PFSK-1 (cell line): ENCODE data around the gene ZNF410.

Experiments
- FOXP2 ChIP-seq: optimal IDR thresholded peaks from 2 replicates; pipeline ENCODE3; 2011; ENCODE audit warnings: borderline replicate concordance, control low read depth, inconsistent platforms; ENCODE audit not compliant: insufficient read depth; ENCODE audit errors: extremely low read length, extremely low read depth
- POLR2AphosphoS5 ChIP-seq: IDR thresholded peaks from 2 replicates; pipeline ENCODE4 v1.6.1; 2012; ENCODE audit warnings: low read depth, mild to moderate bottlenecking, control low read depth, low read length, moderate library complexity
- SIN3A ChIP-seq: IDR thresholded peaks from 2 replicates; pipeline ENCODE4 v1.6.1; 2012; ENCODE audit warnings: mild to moderate bottlenecking, low read length, moderate library complexity, borderline replicate concordance; ENCODE audit not compliant: insufficient read depth
- TAF1 ChIP-seq: IDR thresholded peaks from 2 replicates; pipeline ENCODE4 v1.6.1; 2012; ENCODE audit warnings: low read length, control low read depth, borderline replicate concordance; ENCODE audit not compliant: insufficient read depth
- TF ChIP-seq, protein P1 (sequence below), 2 experiments: IDR thresholded peaks; 2 replicates each; pipeline versions ENCODE4 v1.6.1 to v1.8.0; 2011 to 2012; ENCODE audit warnings: low read depth in 2 of 2, low read length in 2 of 2, control low read depth in 1 of 2, inconsistent platforms in 1 of 2, mild to moderate bottlenecking in 1 of 2, moderate library complexity in 1 of 2; ENCODE audit not compliant: insufficient read depth in 1 of 2

ZNF410 gene

DNA sequence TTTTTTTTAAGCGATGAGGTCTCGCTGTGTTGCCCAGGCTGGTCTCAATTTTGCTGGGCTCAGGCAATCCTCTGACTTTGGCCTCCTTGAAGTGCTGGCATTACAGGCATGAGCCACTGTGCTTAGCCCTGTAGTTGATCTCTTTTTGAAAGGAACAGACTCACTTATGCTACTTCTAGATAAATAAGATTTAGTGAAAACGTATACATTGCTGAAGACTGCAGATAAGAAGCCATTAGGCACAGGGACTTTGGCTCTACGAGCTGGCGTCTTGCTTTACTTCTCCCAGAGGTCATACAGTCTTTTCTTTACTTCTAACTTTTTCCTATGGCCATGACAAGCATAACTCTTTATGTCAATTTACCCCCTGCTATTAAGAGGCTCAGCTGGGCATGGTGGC lies 25.6 kb upstream of the ZNF410 start:
- TF ChIP-seq POLR2AphosphoS5 (no peak), FOXP2 (no peak), SIN3A (no peak), TAF1 (no peak)
- TF ChIP-seq, protein P1, sequence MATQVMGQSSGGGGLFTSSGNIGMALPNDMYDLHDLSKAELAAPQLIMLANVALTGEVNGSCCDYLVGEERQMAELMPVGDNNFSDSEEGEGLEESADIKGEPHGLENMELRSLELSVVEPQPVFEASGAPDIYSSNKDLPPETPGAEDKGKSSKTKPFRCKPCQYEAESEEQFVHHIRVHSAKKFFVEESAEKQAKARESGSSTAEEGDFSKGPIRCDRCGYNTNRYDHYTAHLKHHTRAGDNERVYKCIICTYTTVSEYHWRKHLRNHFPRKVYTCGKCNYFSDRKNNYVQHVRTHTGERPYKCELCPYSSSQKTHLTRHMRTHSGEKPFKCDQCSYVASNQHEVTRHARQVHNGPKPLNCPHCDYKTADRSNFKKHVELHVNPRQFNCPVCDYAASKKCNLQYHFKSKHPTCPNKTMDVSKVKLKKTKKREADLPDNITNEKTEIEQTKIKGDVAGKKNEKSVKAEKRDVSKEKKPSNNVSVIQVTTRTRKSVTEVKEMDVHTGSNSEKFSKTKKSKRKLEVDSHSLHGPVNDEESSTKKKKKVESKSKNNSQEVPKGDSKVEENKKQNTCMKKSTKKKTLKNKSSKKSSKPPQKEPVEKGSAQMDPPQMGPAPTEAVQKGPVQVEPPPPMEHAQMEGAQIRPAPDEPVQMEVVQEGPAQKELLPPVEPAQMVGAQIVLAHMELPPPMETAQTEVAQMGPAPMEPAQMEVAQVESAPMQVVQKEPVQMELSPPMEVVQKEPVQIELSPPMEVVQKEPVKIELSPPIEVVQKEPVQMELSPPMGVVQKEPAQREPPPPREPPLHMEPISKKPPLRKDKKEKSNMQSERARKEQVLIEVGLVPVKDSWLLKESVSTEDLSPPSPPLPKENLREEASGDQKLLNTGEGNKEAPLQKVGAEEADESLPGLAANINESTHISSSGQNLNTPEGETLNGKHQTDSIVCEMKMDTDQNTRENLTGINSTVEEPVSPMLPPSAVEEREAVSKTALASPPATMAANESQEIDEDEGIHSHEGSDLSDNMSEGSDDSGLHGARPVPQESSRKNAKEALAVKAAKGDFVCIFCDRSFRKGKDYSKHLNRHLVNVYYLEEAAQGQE (IDR thresholded peaks at IDR 0.05; ENCODE audit: insufficient read depth in 1 of 2, low read depth in 2 of 2, low read length in 2 of 2): no peak

DNA sequence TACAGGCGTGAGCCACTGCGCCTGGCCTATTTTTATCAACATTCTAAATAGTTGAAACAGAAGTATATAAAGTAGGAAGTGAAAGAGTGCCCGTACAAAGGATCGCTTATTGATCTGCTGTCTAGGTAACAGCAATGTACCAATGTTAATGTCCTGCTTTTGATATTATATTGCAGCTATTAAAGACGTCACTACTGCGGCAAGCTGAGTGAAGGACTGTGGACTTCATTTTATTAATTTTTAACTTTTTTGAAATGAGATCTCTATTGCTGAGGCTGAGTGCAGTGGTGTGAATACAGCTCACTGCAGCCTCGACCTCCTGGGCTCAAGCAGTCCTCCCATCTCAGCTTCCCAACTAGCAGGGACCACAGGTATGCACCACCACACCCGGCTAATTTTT lies 24.2 kb upstream of the ZNF410 start:
- TF ChIP-seq POLR2AphosphoS5 (no peak), TAF1 (no peak), FOXP2 (no peak)
- TF ChIP-seq, protein P1 (IDR thresholded peaks at IDR 0.05; ENCODE audit: insufficient read depth in 1 of 2, low read depth in 2 of 2, low read length in 2 of 2): no peak

DNA sequence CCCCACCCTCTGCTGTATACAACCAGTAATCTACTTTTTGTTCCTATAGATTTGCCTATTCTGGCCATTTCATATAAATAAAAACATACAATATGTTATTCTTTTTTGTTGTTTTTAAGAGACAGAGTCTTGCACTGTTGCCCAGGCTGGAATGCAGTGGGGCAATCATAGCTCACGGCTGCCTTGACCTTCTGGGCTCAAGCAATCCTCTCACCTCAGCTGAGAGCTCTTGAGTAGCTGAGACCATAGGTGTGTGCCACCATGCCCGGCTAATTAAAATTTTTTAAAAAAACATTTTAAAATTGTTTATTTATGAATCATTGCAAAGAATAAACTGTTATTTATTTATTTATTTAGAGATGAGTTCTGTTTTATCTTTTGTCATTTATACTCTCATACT lies 23.4 kb upstream of the ZNF410 start:
- TF ChIP-seq POLR2AphosphoS5: no peak
- TF ChIP-seq SIN3A: no peak
- TF ChIP-seq, protein P1 (IDR thresholded peaks at IDR 0.05; ENCODE audit: insufficient read depth in 1 of 2, low read depth in 2 of 2, low read length in 2 of 2): no peak
- no peak for TF ChIP-seq FOXP2

DNA sequence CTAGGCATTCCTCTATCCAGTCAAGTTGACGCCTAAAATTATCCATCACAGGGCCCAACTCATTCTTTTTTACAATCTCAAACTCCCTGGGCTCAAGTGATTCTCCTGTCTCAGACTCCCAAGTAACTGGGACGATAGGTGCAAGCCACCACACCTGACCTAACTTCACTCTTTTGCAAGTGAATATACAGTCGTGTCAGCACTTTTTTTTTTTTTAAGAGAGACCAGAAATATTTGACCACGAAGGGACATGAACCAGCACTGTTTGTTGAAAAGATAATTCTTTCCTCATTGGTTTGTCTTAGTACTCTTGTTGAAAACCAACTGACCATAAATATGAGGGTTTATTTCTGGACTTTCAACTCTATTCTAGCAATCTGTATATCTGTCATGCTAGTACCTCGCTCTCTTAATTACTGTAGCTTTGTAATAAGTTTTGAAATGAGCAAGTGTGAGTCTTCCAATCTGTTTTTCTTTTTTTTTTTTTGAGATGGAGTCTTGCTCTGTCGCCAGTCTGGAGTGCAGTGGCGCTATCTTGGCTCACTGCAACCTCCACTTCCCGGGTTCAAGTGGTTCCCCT lies 21.0 kb upstream of the ZNF410 start:
- TF ChIP-seq SIN3A: no peak
- no peak for TF ChIP-seq TAF1
- TF ChIP-seq, protein P1 (IDR thresholded peaks at IDR 0.05; ENCODE audit: insufficient read depth in 1 of 2, low read depth in 2 of 2, low read length in 2 of 2): no peak
- no peak for TF ChIP-seq POLR2AphosphoS5
- TF ChIP-seq FOXP2: no peak
